ENCODE data around the gene NR3C2. TPM values are rescaled to one million over a fixed set of nuclear protein-coding genes. Genes with fewer than 3 reads are reported as not detected.

NR3C2 gene
- total RNA-seq, 1 donor from 2014 or later: 2.5 TPM

DNA sequence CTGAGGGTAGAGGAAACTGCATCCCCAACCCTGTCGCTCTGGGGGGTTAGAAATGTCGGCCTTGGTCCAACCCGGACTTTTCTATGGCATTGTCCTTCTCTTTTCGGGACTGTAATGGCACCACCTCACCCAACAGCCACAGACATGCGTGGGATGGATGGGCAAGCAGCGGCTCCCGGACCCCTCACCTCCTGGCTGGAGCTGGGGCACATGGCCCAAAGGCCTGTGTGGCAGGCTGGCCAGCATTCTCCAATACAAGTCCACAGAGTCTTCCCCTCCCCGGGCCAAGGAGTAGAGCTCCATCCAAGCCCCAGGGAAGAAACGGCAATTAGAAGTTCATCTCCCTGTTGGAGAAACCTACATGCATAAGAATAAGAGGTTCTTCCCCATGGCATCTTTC is 142.9 kb downstream of the NR3C2 start:
- H2AFZ ChIP-seq (ENCODE audit: low read depth, low read length): no peak overlapping the region
- no peaks in the 10 kb centered on the region for H3K27me3 Mint-ChIP-seq (ENCODE audit: low read depth, unreplicated experiment)
- no peak overlapping the region for H3K4me3 ChIP-seq (ENCODE audit: insufficient read depth, low read depth, low read length)
- H3K79me2 ChIP-seq (ENCODE audit: insufficient read depth, low read length): no peaks in the 10 kb centered on the region
- no peaks in the 10 kb centered on the region for H3K4me1 Mint-ChIP-seq (ENCODE audit: low read depth, unreplicated experiment)
- no peaks in the 10 kb centered on the region for H3K36me3 ChIP-seq (ENCODE audit: insufficient read depth, low read length)
- no peak overlapping the region for H3K27ac Mint-ChIP-seq (ENCODE audit: unreplicated experiment)
- H3K9me3 Mint-ChIP-seq (ENCODE audit: unreplicated experiment): peaks cover 6% of the 10 kb centered on the region
- H3K4me1 ChIP-seq (ENCODE audit: insufficient read depth, low read length): no peaks in the 10 kb centered on the region
- DNase-seq (ENCODE audit: low read depth) (no peak), FAIRE-seq (no peak)
- no peak overlapping the region for H3K9ac ChIP-seq (ENCODE audit: low read length)
- H3K36me3 Mint-ChIP-seq (ENCODE audit: low read depth, unreplicated experiment): peaks cover 2% of the 10 kb centered on the region
- H4K20me1 ChIP-seq (ENCODE audit: insufficient read depth, low read length): no peaks in the 10 kb centered on the region
- no peak overlapping the region for H3K27ac ChIP-seq (ENCODE audit: low read depth, low read length)
- H3K4me3 Mint-ChIP-seq (ENCODE audit: unreplicated experiment): no peak overlapping the region
- H3K27me3 ChIP-seq (ENCODE audit: insufficient read depth, low read length): no peaks in the 10 kb centered on the region
- peaks cover 5% of the 10 kb centered on the region for H3K9me3 ChIP-seq (ENCODE audit: insufficient read depth, low read depth, low read length)
- TF ChIP-seq, protein P1, sequence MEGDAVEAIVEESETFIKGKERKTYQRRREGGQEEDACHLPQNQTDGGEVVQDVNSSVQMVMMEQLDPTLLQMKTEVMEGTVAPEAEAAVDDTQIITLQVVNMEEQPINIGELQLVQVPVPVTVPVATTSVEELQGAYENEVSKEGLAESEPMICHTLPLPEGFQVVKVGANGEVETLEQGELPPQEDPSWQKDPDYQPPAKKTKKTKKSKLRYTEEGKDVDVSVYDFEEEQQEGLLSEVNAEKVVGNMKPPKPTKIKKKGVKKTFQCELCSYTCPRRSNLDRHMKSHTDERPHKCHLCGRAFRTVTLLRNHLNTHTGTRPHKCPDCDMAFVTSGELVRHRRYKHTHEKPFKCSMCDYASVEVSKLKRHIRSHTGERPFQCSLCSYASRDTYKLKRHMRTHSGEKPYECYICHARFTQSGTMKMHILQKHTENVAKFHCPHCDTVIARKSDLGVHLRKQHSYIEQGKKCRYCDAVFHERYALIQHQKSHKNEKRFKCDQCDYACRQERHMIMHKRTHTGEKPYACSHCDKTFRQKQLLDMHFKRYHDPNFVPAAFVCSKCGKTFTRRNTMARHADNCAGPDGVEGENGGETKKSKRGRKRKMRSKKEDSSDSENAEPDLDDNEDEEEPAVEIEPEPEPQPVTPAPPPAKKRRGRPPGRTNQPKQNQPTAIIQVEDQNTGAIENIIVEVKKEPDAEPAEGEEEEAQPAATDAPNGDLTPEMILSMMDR (IDR thresholded peaks at IDR 0.05; ENCODE audit: insufficient read depth, low read depth, low read length): no peak
- TF ChIP-seq EZH2 (IDR thresholded peaks at IDR 0.05; ENCODE audit: insufficient read depth, low read length): no peak
- no peak overlapping the region for H3K4me2 ChIP-seq (ENCODE audit: low read length)

- Mint-ChIP-seq H3K27ac (ENCODE audit: unreplicated experiment) (no peak overlapping the region), H3K36me3 (ENCODE audit: low read depth, unreplicated experiment) (peaks cover 2% of the 10 kb centered on the region), H3K4me3 (ENCODE audit: unreplicated experiment) (no peak overlapping the region), H3K27me3 (ENCODE audit: low read depth, unreplicated experiment) (no peaks in the 10 kb centered on the region), H3K4me1 (ENCODE audit: low read depth, unreplicated experiment) (no peaks in the 10 kb centered on the region), H3K9me3 (ENCODE audit: unreplicated experiment) (peaks cover 6% of the 10 kb centered on the region)
- Histone ChIP-seq H2AFZ (ENCODE audit: low read depth, low read length) (no peak overlapping the region), H3K4me2 (ENCODE audit: low read length) (no peak overlapping the region), H3K4me3 (ENCODE audit: insufficient read depth, low read depth, low read length) (no peak overlapping the region), H3K79me2 (ENCODE audit: insufficient read depth, low read length) (no peaks in the 10 kb centered on the region), H3K27me3 (ENCODE audit: insufficient read depth, low read length) (no peaks in the 10 kb centered on the region), H3K4me1 (ENCODE audit: insufficient read depth, low read length) (no peaks in the 10 kb centered on the region), H3K36me3 (ENCODE audit: insufficient read depth, low read length) (no peaks in the 10 kb centered on the region), H3K27ac (ENCODE audit: low read depth, low read length) (no peak overlapping the region), H3K9ac (ENCODE audit: low read length) (no peak overlapping the region), H4K20me1 (ENCODE audit: insufficient read depth, low read length) (no peaks in the 10 kb centered on the region), H3K9me3 (ENCODE audit: insufficient read depth, low read depth, low read length) (peaks cover 5% of the 10 kb centered on the region)
- TF ChIP-seq, protein P1 (IDR thresholded peaks at IDR 0.05; ENCODE audit: insufficient read depth, low read depth, low read length): no peak
- no peak for TF ChIP-seq EZH2 (IDR thresholded peaks at IDR 0.05; ENCODE audit: insufficient read depth, low read length)
- DNase-seq (ENCODE audit: low read depth): no peak
- FAIRE-seq: no peak
These were observed 145.7 kb downstream of the NR3C2 start for GRCh38 chr4:148296498-148296897.

GRCh38 chr4:148295642-148296041 is 146.6 kb downstream of the NR3C2 start:
- no peak for FAIRE-seq
- Mint-ChIP-seq H3K36me3 (ENCODE audit: low read depth, unreplicated experiment) (peaks cover 2% of the 10 kb centered on the region), H3K4me1 (ENCODE audit: low read depth, unreplicated experiment) (no peaks in the 10 kb centered on the region), H3K9me3 (ENCODE audit: unreplicated experiment) (peaks cover 6% of the 10 kb centered on the region), H3K27ac (ENCODE audit: unreplicated experiment) (no peak overlapping the region), H3K4me3 (ENCODE audit: unreplicated experiment) (no peak overlapping the region), H3K27me3 (ENCODE audit: low read depth, unreplicated experiment) (no peaks in the 10 kb centered on the region)
- H3K4me2 ChIP-seq (ENCODE audit: low read length): no peak overlapping the region
- peaks cover 3% of the 10 kb centered on the region for H3K9me3 ChIP-seq (ENCODE audit: insufficient read depth, low read depth, low read length)
- no peak overlapping the region for H3K27ac ChIP-seq (ENCODE audit: low read depth, low read length)
- TF ChIP-seq EZH2 (IDR thresholded peaks at IDR 0.05; ENCODE audit: insufficient read depth, low read length): no peak
- TF ChIP-seq, protein P1 (IDR thresholded peaks at IDR 0.05; ENCODE audit: insufficient read depth, low read depth, low read length): no peak
- no peaks in the 10 kb centered on the region for H4K20me1 ChIP-seq (ENCODE audit: insufficient read depth, low read length)
- H3K9ac ChIP-seq (ENCODE audit: low read length): no peak overlapping the region
- no peaks in the 10 kb centered on the region for H3K4me1 ChIP-seq (ENCODE audit: insufficient read depth, low read length)
- no peaks in the 10 kb centered on the region for H3K36me3 ChIP-seq (ENCODE audit: insufficient read depth, low read length)
- no peaks in the 10 kb centered on the region for H3K79me2 ChIP-seq (ENCODE audit: insufficient read depth, low read length)
- no peak for DNase-seq (ENCODE audit: low read depth)
- H3K4me3 ChIP-seq (ENCODE audit: insufficient read depth, low read depth, low read length): no peak overlapping the region
- no peaks in the 10 kb centered on the region for H3K27me3 ChIP-seq (ENCODE audit: insufficient read depth, low read length)
- H2AFZ ChIP-seq (ENCODE audit: low read depth, low read length): no peak overlapping the region
